Measurements from ENCODE around the gene ERBB4.
"Not testable (repeated sequence)": the region's sequence is repeated elsewhere in the genome, so short reads cannot be mapped to it uniquely, and the experiment has no call there.

Gene ERBB4

GRCh38 chr2:212465456-212465855 is 73.1 kb downstream of the ERBB4 start:
- no peak for DNase-seq (ENCODE audit: extremely low read depth, low read depth)
- TF ChIP-seq CTCF (IDR thresholded peaks at IDR 0.05; ENCODE audit: low read depth, low read length), result no peak

GRCh38 chr2:212461708-212462107 is 76.9 kb downstream of the ERBB4 start:
- not testable (repeated sequence) for DNase-seq (ENCODE audit: extremely low read depth, low read depth)

- TF ChIP-seq CTCF (IDR thresholded peaks at IDR 0.05; ENCODE audit: low read depth, low read length), result no peak
- no peak for DNase-seq (ENCODE audit: extremely low read depth, low read depth)
These were observed 84.5 kb downstream of the ERBB4 start for GRCh38 chr2:212454149-212454548.

- no peak for DNase-seq (ENCODE audit: extremely low read depth, low read depth)
- no peak for TF ChIP-seq CTCF (IDR thresholded peaks at IDR 0.05; ENCODE audit: low read depth, low read length)
These were observed 86.8 kb downstream of the ERBB4 start for GRCh38 chr2:212451786-212452231.

- no peak for TF ChIP-seq CTCF (IDR thresholded peaks at IDR 0.05; ENCODE audit: low read depth, low read length)
- no peak for DNase-seq (ENCODE audit: extremely low read depth, low read depth)
These were observed 89.9 kb downstream of the ERBB4 start for GRCh38 chr2:212448698-212449097.

- no peak for DNase-seq (ENCODE audit: extremely low read depth, low read depth)
- no peak for TF ChIP-seq CTCF (IDR thresholded peaks at IDR 0.05; ENCODE audit: low read depth, low read length)
These were observed 96.8 kb downstream of the ERBB4 start for GRCh38 chr2:212441821-212442220.

GRCh38 chr2:212441141-212441540 is 97.5 kb downstream of the ERBB4 start:
- TF ChIP-seq CTCF (IDR thresholded peaks at IDR 0.05; ENCODE audit: low read depth, low read length), result no peak
- no peak for DNase-seq (ENCODE audit: extremely low read depth, low read depth)

GRCh38 chr2:212428681-212429478 is 109.7 kb downstream of the ERBB4 start:
- DNase-seq (ENCODE audit: extremely low read depth, low read depth), result no peak
- TF ChIP-seq CTCF (IDR thresholded peaks at IDR 0.05; ENCODE audit: low read depth, low read length), result no peak

Data from AG09319 (cell line).